ENCODE data around the gene UGGT2.
"Not testable (repeated sequence)": the region's sequence is repeated elsewhere in the genome, so short reads cannot be mapped to it uniquely, and the experiment has no call there.

The UGGT2 gene

GRCh38 chr13:96053003-96053703 lies at the start of gene UGGT2:
TSS of gene UGGT2 (minus strand) at chr13:96053401. CDS start at chr13:96053312, 89 bp downstream.
- DNase-seq (ENCODE audit: low spot score) = peak; percentile 100

DNA sequence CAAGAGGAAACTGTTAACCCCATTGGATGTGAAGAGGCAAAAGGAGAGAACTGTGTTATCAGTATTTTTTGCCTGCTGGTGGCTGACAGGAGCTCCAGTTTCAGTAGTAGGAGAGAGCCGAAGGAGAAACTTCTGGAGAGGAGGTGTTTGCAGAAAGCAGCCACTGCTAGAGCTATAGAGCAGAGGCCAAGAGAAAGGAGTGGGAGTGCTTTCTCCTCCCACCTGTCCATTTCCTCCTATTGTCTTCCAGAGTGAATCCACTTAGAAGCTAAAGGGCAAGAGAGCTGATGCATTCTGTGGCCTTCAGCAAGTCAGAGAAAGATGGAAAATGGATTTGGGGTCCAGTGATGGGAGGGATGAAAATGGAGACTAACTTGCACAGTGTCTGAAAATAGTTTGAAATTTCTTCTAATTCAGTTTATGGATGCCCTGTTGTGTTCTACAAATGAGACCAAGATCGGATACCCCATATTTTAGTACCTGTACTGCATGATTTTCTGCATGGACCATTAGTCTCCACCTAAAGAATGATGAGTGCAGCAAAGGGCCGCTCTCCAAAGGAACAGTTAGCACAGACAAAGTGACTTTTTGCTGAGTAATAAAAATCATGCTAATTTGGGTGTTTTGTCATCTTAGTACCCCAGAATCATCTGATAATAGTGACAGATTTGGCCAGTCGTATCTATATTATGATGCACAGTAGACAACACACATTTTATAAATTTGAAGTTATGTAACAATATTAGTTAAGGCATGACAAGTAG lies 47.4 kb upstream of the UGGT2 start:
- no peak for DNase-seq (ENCODE audit: low spot score)

GRCh38 chr13:96093296-96094006 lies 40.2 kb upstream of the UGGT2 start:
- DNase-seq (ENCODE audit: low spot score) = no peak

- DNase-seq (ENCODE audit: low spot score) = no peak
Observed at GRCh38 chr13:96091164-96092117, 38.2 kb upstream of the UGGT2 start.

DNA sequence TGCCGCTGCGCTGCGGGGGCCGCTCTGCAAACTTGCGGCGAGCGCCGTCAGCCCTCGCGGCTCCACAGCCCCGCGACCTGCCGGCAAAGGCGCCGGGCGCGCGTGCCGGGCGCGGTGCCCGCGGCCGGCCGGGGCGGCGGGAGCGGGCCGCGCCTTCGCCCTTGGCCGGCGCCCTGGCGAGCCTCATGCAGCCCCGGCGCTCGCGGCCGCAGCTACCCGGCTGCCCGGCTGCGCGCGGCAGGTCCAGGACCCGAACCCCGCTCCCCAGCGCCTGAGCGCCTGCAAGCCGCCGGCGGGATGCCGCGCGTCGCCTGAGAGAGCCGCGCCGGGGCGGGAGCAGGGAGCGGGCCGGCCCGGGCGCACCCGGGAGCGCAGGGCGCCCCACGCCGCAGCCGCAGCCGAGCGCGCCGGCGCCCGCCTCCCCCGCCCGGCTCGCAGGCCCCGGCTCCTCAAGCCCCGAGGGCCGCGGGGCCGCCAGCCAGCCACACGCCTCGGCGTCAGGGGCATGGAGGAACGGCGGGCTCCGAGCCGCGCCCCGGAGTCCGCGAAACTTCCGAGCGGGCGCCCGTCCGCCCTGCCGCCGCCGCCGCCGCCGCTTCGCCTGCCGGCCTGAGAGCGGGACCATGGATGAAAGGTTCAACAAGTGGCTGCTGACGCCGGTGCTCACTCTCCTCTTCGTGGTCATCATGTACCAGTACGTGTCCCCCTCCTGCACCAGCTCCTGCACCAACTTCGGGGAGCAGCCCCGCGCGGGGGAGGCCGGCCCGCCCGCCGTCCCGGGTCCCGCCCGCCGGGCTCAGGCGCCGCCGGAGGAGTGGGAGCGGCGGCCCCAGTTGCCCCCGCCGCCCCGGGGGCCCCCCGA lies 37.3 kb upstream of the UGGT2 start:
- peak; percentile 18 for DNase-seq (ENCODE audit: low spot score)

DNA sequence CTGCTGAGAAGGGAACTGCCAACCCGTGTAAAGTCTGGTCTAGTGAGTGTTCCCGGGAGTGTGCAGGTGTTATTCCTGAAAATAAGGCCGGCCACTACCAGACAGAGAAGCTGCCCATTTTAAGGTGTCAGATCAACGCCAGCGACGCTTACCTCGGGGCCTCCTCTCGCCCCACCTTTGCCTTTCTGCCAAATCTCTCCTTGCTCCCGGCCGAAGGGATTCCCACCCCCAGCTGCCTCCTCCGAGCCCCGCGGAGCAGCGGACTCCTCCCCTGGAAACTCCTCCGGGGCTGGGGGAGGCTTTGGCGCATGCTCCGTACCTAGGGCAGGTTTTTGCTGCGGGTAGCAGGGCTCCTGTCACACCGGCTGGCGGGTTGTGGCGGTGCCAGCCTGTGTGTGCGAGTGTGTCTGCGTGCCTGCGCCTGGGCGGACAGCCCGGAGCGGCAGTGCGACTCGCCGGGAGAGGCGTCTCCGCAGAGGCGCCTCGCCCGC lies 36.6 kb upstream of the UGGT2 start, which contains the start of gene HS6ST3:
Gene HS6ST3, plus strand, starts transcription at position 359 of the 491 bp plus-strand sequence.
- DNase-seq (ENCODE audit: low spot score) = peak; percentile 13

GRCh38 chr13:96089139-96089538 lies 35.9 kb upstream of the UGGT2 start:
- no peak for DNase-seq (ENCODE audit: low spot score)

- DNase-seq (ENCODE audit: low spot score) = no peak
Observed at GRCh38 chr13:96086736-96087135, 33.5 kb upstream of the UGGT2 start.

GRCh38 chr13:96082640-96083039 lies 29.4 kb upstream of the UGGT2 start:
- DNase-seq (ENCODE audit: low spot score) = no peak

DNA sequence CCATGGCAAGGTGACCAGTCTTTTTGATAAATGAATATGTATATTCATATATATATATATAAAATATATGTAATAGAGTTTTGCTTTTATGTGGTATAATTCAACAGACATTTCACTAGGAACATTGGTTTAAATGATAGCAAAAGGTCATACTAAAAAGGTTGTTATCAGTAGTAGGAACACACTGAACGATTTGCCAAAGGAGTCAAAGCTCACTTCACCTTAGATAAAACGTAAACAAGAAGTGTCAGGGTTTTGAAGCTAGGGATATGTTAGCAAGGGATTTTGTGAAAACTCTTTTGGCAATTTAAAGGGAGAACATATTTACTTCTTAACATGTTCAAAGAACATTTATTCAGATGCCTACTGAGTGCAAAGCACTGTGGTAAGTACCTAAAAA lies 28.7 kb upstream of the UGGT2 start:
- DNase-seq (ENCODE audit: low spot score) = no peak

DNA sequence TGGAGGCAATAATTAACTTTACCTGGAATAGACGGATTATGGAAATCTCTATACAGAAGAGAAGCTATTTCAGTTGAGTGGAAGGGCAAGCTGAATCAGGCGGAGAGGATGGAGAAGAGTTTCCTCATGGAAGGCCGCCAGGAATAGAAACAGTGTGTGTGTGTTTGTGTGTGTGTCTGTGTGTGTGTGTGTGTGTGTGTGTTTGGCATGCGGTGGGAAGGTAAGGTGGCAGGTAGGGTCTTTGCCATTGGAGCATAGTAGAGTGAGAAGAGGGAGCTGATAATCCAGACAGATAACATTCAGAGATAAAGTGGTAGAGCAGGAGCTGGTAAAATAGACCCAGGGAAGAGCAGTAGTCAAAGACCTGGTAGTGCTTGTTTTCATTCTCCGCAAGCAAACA lies 27.5 kb upstream of the UGGT2 start:
- DNase-seq (ENCODE audit: low spot score) = no peak

- DNase-seq (ENCODE audit: low spot score) = peak; percentile 45
Observed at GRCh38 chr13:96075953-96076543, 22.8 kb upstream of the UGGT2 start.

DNA sequence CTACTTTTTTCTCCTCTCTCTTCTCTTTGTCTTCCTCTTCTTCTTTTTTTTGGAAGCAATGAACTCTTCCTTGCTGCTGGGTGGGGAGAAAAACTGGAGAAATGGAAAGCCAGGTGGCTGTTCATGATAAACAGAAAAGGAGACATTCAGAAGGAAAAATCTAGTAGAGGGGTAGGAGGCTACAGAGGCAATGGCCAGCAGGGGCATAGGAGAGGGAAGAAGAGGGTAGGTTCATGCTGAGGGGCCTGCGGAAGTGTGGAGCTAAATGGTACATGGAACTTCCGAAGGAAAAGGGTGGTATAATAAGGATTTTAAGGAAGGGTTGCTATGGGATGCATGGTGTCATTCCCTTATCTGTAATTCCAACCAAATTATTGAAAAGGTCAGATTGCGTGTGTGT lies 19.2 kb upstream of the UGGT2 start:
- DNase-seq (ENCODE audit: low spot score) = no peak

GRCh38 chr13:96071504-96071903 lies 18.3 kb upstream of the UGGT2 start:
- DNase-seq (ENCODE audit: low spot score) = no peak

- no peak for DNase-seq (ENCODE audit: low spot score)
Observed at GRCh38 chr13:96068729-96069128, 15.5 kb upstream of the UGGT2 start.

GRCh38 chr13:96065849-96066248 lies 12.6 kb upstream of the UGGT2 start:
- no peak for DNase-seq (ENCODE audit: low spot score)

DNA sequence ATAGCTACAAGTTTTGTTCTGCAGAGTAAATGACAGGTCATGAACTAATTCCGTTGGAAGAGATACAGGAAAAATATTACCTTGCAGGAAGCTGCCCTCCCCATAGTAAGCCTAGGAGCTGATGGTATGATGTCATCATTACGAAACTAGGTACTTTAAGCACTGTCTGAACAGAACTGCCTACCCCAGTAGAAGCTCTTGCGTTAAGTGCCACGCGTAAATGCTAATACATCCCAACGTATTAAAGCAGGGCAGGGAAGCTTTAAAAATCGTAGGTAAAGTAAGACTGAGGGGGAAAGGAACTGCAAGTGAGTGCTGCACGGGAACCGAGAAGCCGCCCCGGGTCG lies 572 bp downstream of the UGGT2 start:
- DNase-seq (ENCODE audit: low spot score) = peak; percentile 56

DNA sequence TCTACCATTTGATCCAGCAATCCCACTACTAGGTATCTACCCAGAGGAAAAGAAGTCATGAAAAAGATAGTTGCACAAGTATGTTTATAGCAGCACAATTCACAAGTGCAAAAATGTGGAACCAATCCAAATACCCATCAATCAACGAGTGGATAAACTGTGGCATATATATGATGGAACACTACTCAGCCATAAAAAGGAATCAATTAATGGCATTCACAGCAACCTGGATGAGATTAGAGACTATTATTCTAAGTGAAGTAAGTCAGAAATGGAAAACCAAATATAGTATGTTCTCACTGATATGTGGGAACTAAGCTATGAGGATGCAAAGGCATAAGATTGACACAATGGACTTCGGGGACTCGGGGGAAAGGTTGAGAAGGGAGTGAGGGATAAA lies 1.3 kb downstream of the UGGT2 start:
- DNase-seq (ENCODE audit: low spot score) = not testable (repeated sequence)

DNA sequence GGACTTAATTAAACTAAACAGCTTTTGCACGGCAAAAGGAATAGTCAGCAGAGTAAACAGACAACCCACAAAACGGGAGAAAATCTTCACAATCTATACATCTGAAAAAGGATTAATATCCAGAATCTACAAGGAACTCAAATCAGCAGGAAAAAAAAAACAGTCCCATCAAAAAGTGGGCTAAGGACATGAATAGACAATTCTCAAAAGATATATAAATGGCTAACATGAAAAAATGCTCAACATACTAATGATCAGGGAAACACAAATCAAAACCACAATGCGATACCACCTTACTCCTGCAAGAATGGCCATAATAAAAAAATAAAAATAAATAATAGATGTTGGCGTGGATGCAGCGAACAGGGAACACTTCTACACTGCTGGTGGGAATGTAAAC lies 1.7 kb downstream of the UGGT2 start:
- not testable (repeated sequence) for DNase-seq (ENCODE audit: low spot score)

GRCh38 chr13:96050955-96051354 lies 2.2 kb downstream of the UGGT2 start:
- DNase-seq (ENCODE audit: low spot score) = not testable (repeated sequence)
